Heart right ventricle (tissue), 16 donors: Measurements from ENCODE around the gene ZNF683. TPM values are rescaled to one million over a fixed set of nuclear protein-coding genes. Genes with fewer than 3 reads are reported as not detected.

Experiments used
- ATAC-seq, 8 donors: fragments of 200-7000 bp; cut with Tn5 transposase; one replicate each; pipeline ENCODE4 v1.9.1; 2020; ENCODE audit warnings: mild to moderate bottlenecking in 8 of 8, moderate library complexity in 8 of 8, moderate number of reproducible peaks in 1 of 8
- DNase-seq, 2 donors: peaks; one replicate each; pipeline ENCODE4 v3.0.0-alpha.2; 2020
- H3K27ac ChIP-seq, 10 donors: fragments of 200-600 bp; sonication (generic) in 2 of 10; one replicate each; pipeline versions ENCODE4 v1.5.0 to v1.8.0; 2020 to 2022; ENCODE audit warnings: mild to moderate bottlenecking in 3 of 10
- H3K27me3 ChIP-seq, 7 donors: fragments of 200-600 bp; one replicate each; pipeline ENCODE4 v1.8.0; 2021 to 2022; ENCODE audit warnings: mild to moderate bottlenecking in 2 of 7
- H3K36me3 ChIP-seq, 9 donors: fragments of 200-600 bp; sonication (generic) in 1 of 9; one replicate each; pipeline versions ENCODE4 v1.5.0 to v1.8.0; 2020 to 2022; ENCODE audit warnings: mild to moderate bottlenecking in 2 of 9
- H3K4me1 ChIP-seq, 9 donors: fragments of 200-600 bp; sonication (generic) in 1 of 9; one replicate each; pipeline versions ENCODE4 v1.5.0 to v1.8.0; 2020 to 2022; ENCODE audit warnings: mild to moderate bottlenecking in 4 of 9
- H3K4me3 ChIP-seq, 10 donors: fragments of 200-600 bp; sonication (generic) in 2 of 10; one replicate each; pipeline versions ENCODE4 v1.5.0 to v1.8.0; 2020 to 2022; ENCODE audit warnings: mild to moderate bottlenecking in 7 of 10, moderate library complexity in 2 of 10
- H3K9me3 ChIP-seq, 11 donors: fragments of 200-600 bp in 10 of 11; sonication (generic) in 2 of 11; one replicate each; pipeline versions ENCODE4 v1.5.0 to v1.8.0; 2013 to 2022; ENCODE audit warnings: mild to moderate bottlenecking in 2 of 11, control low read depth in 1 of 11, moderate library complexity in 1 of 11
- WGBS, 2 donors: extraction: QIAGEN DNeasy Blood & Tissue Kit; methylation state at CpG; one replicate each; pipeline ENCODE4 v1.1.7; 2013; ENCODE audit warnings: inconsistent platforms in 1 of 2; 5-methylcytosine and 5-hydroxymethylcytosine counted together
- intact Hi-C, 10 donors: fragments of 100-400 bp; cut with DNase I; formaldehyde crosslinking; loops; one replicate each; pipeline versions ENCODE4 v1.11.1 to v1.14.2; 2022
- polyA plus RNA-seq, 2 donors: library from polyadenylated mRNA; stranded (reverse); fragments of 200-250 nt; gene quantifications; one replicate each; pipeline ENCODE4 v1.2.3, GENCODE V29; 2013
- total RNA-seq, 10 donors: library from RNA; stranded (reverse); fragmentation: NEBNext Ultra II Directional in 3 of 10; extraction: Animal tissue kit (Norgen Biotek cat#: 25700) in 3 of 10; gene quantifications; one replicate each; pipeline versions ENCODE4 v1.2.1 to v1.2.4, GENCODE V29; 2021 to 2023
- TF ChIP-seq, protein P1 (sequence below), 9 donors: fragments of 200-600 bp; sonication (generic) in 2 of 9; IDR thresholded peaks; one replicate each; pipeline versions ENCODE4 v1.5.0 to v1.8.0; 2021 to 2022; ENCODE audit warnings: antibody characterized with exemption in 9 of 9, mild to moderate bottlenecking in 5 of 9, moderate library complexity in 1 of 9
- donor health status: Arrhythmogenic right ventricular cardiomyopathy.
- donor health status: ischemic (EF 13 %, LVEDD 7.1; RV severe dilation, severe dysfunction).
- donor health status: healthy with polysubstance abuse.
- donor health status: DM: no; HTN: yes; CAD: no.
- donor health status: DM: no; HTN: no; CAD: no.
- donor health status: ischemic (EF 25% LVEDD 6.9; RV normal size, moderate dysfunction).
- donor health status: ischemic (EF 25% LVEDD 5.7; RV mildly dilated, moderate dysfunction).
- donor health status: healthy.
- donor health status: DM: yes; HTN: yes; CAD: no.
- donor health status: Ischemic cardiomyopathy.
- donor health status: ischemic (EF 35%, LVEDD 5.7; RV mildly dilated, moderate dysfunction).
- donor health status: nonischemic (EF 11% LVEDD 7.7; RV severe dilation, severe dysfunction).
- donor health status: DM: yes; HTN: yes; CAD: no.
- donor health status: PGD.
- donor health status: ischemic (EF 29% LVEDD 5.4; RV normal size, mild dysfunction).
- donor health status: nonischemic (EF 23%, LVEDD 6.1; RV moderate dilation, normal function).

Gene ZNF683
- total and polyA plus RNA-seq, 12 donors = 0.04 to 1.3 (median 0.15) TPM; not detected in 9

DNA sequence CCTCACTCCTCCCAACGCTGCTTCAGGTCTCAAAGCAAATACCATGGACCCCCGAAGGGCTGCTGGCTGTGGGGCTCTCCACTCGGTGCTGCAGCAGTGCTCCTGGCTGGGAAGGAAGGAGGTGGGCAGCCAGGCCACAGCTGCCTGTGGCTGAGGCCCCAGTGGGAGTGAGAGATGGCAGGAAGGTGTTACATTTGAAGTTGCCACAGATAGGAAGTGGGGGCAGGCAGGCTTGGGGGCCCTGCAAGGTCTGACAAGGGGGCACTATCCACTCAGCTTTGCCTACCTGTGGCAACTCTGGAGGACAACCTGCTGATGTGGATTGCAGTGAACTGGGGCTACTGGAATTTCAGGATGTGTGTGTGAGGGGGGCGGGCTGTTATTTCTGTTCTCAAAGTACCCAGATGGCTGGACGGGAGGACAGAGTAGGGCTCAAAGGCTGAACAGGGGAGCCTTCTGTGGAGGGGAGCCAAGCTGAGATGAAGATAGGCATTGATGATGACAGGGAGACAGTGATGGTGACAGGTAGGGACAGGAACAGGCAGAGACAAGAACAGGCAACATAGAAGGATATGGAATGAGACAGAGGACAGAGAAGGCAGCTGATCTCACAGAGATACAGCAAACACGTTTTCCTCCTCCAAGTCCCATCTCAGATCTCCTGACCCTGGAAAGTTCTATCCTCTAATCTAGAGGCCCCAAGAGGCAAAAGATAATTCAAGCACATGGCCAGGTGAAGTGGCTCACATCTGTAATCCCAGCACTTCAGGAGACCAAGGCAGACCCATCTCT is 1.8 kb downstream of the ZNF683 start:
- Histone ChIP-seq H3K27me3 (peaks cover 0 to 48% (median 16%) of the 10 kb centered on the region in 7 donors), H3K4me1 (peaks cover 0 to 36% (median 0%) of the 10 kb centered on the region in 9 donors), H3K9me3 (no peaks in the 10 kb centered on the region), H3K27ac (peak overlapping the region in 1 of 10 donors; percentile 14), H3K36me3 (no peaks in the 10 kb centered on the region), H3K4me3 (peak overlapping the region in 1 of 10 donors; percentile 14)
- DNase-seq (no peak), ATAC-seq (no peak)
- TF ChIP-seq, protein P1, sequence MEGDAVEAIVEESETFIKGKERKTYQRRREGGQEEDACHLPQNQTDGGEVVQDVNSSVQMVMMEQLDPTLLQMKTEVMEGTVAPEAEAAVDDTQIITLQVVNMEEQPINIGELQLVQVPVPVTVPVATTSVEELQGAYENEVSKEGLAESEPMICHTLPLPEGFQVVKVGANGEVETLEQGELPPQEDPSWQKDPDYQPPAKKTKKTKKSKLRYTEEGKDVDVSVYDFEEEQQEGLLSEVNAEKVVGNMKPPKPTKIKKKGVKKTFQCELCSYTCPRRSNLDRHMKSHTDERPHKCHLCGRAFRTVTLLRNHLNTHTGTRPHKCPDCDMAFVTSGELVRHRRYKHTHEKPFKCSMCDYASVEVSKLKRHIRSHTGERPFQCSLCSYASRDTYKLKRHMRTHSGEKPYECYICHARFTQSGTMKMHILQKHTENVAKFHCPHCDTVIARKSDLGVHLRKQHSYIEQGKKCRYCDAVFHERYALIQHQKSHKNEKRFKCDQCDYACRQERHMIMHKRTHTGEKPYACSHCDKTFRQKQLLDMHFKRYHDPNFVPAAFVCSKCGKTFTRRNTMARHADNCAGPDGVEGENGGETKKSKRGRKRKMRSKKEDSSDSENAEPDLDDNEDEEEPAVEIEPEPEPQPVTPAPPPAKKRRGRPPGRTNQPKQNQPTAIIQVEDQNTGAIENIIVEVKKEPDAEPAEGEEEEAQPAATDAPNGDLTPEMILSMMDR (IDR thresholded peaks at IDR 0.05) = no peak
- 51 to 54% methylated on average over 6 of the region's 6 CpGs for WGBS, 2 donors
- intact Hi-C loops = loop anchor here in 1 of 10 donors (5.0 kb wide), 1 partner anchor 98 kb away; no protein-coding TSS in a partner anchor

DNA sequence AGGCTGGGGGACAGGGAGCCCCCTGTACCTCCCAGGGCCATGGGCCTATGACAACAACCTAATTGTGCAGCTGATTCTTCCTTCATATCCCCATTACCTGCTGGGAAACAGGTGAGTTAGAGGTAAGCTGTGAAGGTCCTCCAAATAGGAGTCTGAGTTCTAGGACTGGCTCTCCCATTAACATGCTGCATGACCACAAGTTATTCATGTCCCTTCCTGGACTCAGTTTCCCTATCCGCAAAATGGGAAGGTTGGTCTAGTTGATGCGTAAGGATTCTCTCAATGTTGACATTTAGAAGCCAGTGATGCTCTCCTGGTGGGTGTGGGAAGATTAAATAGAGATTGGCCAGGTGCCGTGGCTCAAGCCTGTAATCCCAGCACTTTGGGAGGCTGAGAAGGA is 4.1 kb downstream of the ZNF683 start:
- Histone ChIP-seq H3K27ac (no peak overlapping the region), H3K4me3 (no peak overlapping the region), H3K9me3 (no peaks in the 10 kb centered on the region), H3K27me3 (peaks cover 0 to 66% (median 28%) of the 10 kb centered on the region in 7 donors), H3K4me1 (peaks cover 0 to 23% (median 0%) of the 10 kb centered on the region in 9 donors), H3K36me3 (no peaks in the 10 kb centered on the region)
- no peak for ATAC-seq
- no peak for DNase-seq
- intact Hi-C loops = no loop called here
- TF ChIP-seq, protein P1 (IDR thresholded peaks at IDR 0.05) = no peak
- 90 to 92% methylated on average over 3 of the region's 3 CpGs for WGBS, 2 donors

- ATAC-seq (no peak), DNase-seq (no peak)
- intact Hi-C loops = no loop called here
- no peak overlapping the region for H3K4me3 ChIP-seq
- H3K4me1 ChIP-seq = peaks cover 0 to 20% (median 0%) of the 10 kb centered on the region in 9 donors
- peaks cover 0 to 66% (median 33%) of the 10 kb centered on the region in 7 donors for H3K27me3 ChIP-seq
- TF ChIP-seq, protein P1 (IDR thresholded peaks at IDR 0.05) = no peak
- no peaks in the 10 kb centered on the region for H3K36me3 ChIP-seq
- H3K9me3 ChIP-seq = no peaks in the 10 kb centered on the region
- no peak overlapping the region for H3K27ac ChIP-seq
- WGBS, 2 donors = 68 to 85% methylated on average over 4 of the region's 4 CpGs
Measured at GRCh38 chr1:26368006-26368405, 4.5 kb downstream of the ZNF683 start.

GRCh38 chr1:26367441-26367840 is 5.1 kb downstream of the ZNF683 start:
- 88% methylated on average over 6 of the region's 6 CpGs for WGBS, 2 donors
- peaks cover 0 to 14% (median 0%) of the 10 kb centered on the region in 9 donors for H3K4me1 ChIP-seq
- DNase-seq (no peak), ATAC-seq (peak in 2 of 8 donors; percentile 5 to 29)
- intact Hi-C loops = no loop called here
- no peaks in the 10 kb centered on the region for H3K9me3 ChIP-seq
- no peaks in the 10 kb centered on the region for H3K36me3 ChIP-seq
- H3K4me3 ChIP-seq = no peak overlapping the region
- peaks cover 0 to 68% (median 39%) of the 10 kb centered on the region in 7 donors for H3K27me3 ChIP-seq
- H3K27ac ChIP-seq = no peak overlapping the region
- TF ChIP-seq, protein P1 (IDR thresholded peaks at IDR 0.05) = no peak
